ENCODE data around the gene PANK4. TPM values are rescaled to one million over a fixed set of nuclear protein-coding genes. Genes with fewer than 3 reads are reported as not detected.

The PANK4 gene
- total and polyA plus RNA-seq, 2 of the 8 experiments (the other 6 are each of a cell fraction or from before 2014, with no cell fraction given), result 20.1 to 29.7 TPM

DNA sequence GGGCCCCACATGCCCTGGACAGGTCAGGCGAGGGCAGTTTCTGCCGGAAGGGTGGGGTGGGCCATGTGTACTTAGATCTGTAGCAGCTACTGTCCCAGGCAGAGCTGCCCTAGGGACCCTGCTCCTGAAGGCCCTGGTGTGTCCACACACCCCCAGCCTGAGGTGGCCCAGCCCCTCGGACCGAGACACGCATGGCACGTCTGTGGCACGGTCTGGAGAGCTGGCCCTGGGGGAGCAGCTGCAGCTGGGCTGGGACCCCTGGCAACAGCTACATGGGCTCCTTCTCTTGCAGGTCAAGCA lies 24.6 kb downstream of the PANK4 start:
- no peak overlapping the region for H3K14ac ChIP-seq (ENCODE audit: insufficient read length)
- no peak overlapping the region for H3K9ac ChIP-seq (replicated peaks in 1 of 4; ENCODE audit: extremely low read depth in 1 of 4, low read depth in 3 of 4, low read length in 3 of 4)
- no peak overlapping the region for H2BK12ac ChIP-seq (ENCODE audit: low read depth, low read length)
- no peaks in the 10 kb centered on the region for H3K4me1 ChIP-seq (replicated peaks in 1 of 4; ENCODE audit: control insufficient read depth in 3 of 4, insufficient read depth in 4 of 4, low read length in 3 of 4)
- no peak overlapping the region for H3K18ac ChIP-seq (ENCODE audit: extremely low read depth, low read length)
- no peak overlapping the region for H2BK120ac ChIP-seq (replicated peaks; ENCODE audit: low read depth, low read length)
- H3K27me3 ChIP-seq (replicated peaks in 1 of 4; ENCODE audit: control insufficient read depth in 3 of 4, extremely low read depth in 1 of 4, insufficient read depth in 3 of 4, low read length in 3 of 4), result peaks cover 0 to 8% (median 2%) of the 10 kb centered on the region in 4 experiments; a peak in 3 of 7 replicates
- WGBS, 2 experiments (ENCODE audit: extremely low coverage in 1 of 2, insufficient coverage in 1 of 2, insufficient read length in 1 of 2, insufficient replicate concordance in 2 of 2, low coverage in 1 of 2, low lambda C conversion rate in 2 of 2, missing lambda C conversion rate in 1 of 2), result 80% methylated on average over 7 of the region's 7 CpGs; no CpG with 5 or more reads in 1 of the 2 experiments
- ChIA-PET POLR2A (ENCODE audit: partially characterized antibody) (interaction anchor here (1.3 to 2.3 kb wide), 3 partner anchors 10 to 31 kb away, joined by 3 to 6 read pairs (median 5); no protein-coding TSS in a partner anchor), CTCF (ENCODE audit: partially characterized antibody) (interaction anchor here (0.9 to 1.2 kb wide), 3 partner anchors 13 to 99 kb away, joined by 3 to 5 read pairs (median 3); no protein-coding TSS in a partner anchor)
- H3K4me3 ChIP-seq (ENCODE audit: extremely low read depth in 1 of 4, insufficient read depth in 2 of 4, low read depth in 3 of 4, low read length in 4 of 4), result no peak overlapping the region
- no peak overlapping the region for H3K56ac ChIP-seq (replicated peaks; ENCODE audit: insufficient read length, low read depth, low read length)
- H4K20me1 ChIP-seq (replicated peaks in 1 of 2; ENCODE audit: control insufficient read depth in 1 of 2, insufficient read depth in 2 of 2, low read length in 2 of 2), result peaks cover 4 to 12% of the 10 kb centered on the region in 2 experiments
- H3K4ac ChIP-seq (replicated peaks; ENCODE audit: insufficient read length, low read depth, low read length), result no peak overlapping the region
- FAIRE-seq (no peak), DNase-seq (ENCODE audit: low read depth in 1 of 2, low spot score in 2 of 2) (no peak)
- no peak overlapping the region for H3K27ac ChIP-seq (ENCODE audit: low read depth, low read length)
- no peak overlapping the region for H4K91ac ChIP-seq (replicated peaks; ENCODE audit: insufficient read length, low read length)
- no peak overlapping the region for H4K5ac ChIP-seq (ENCODE audit: insufficient read length, low read depth, low read length)
- no peak overlapping the region for H4K8ac ChIP-seq (ENCODE audit: extremely low read depth, insufficient read depth, low read length)
- H3K23ac ChIP-seq (ENCODE audit: insufficient read length), result no peak overlapping the region
- H2BK15ac ChIP-seq (ENCODE audit: low read length), result no peak overlapping the region
- H2BK5ac ChIP-seq (ENCODE audit: low read depth, low read length), result no peak overlapping the region
- H2AK5ac ChIP-seq (ENCODE audit: low read depth, low read length), result no peak overlapping the region
- H3K23me2 ChIP-seq (ENCODE audit: low read depth, low read length), result no peaks in the 10 kb centered on the region
- H3K4me2 ChIP-seq (ENCODE audit: insufficient read depth in 1 of 2, low read depth in 2 of 2, low read length in 2 of 2), result no peak overlapping the region
- H3K36me3 ChIP-seq (ENCODE audit: control insufficient read depth in 2 of 4, insufficient read depth in 4 of 4, low read length in 3 of 4), result no peaks in the 10 kb centered on the region
- no peaks in the 10 kb centered on the region for H3K79me2 ChIP-seq (ENCODE audit: control insufficient read depth in 1 of 2, insufficient read depth in 2 of 2, low read length in 2 of 2)
- H3K79me1 ChIP-seq (ENCODE audit: low read depth, low read length), result no peaks in the 10 kb centered on the region
- no peak overlapping the region for H2BK20ac ChIP-seq (ENCODE audit: low read length)
- no peaks in the 10 kb centered on the region for H3K9me3 ChIP-seq (ENCODE audit: insufficient read depth in 2 of 2, low read depth in 1 of 2, low read length in 1 of 2)
- no peak overlapping the region for H2AFZ ChIP-seq (ENCODE audit: low read length)
- TF ChIP-seq, protein P1, sequence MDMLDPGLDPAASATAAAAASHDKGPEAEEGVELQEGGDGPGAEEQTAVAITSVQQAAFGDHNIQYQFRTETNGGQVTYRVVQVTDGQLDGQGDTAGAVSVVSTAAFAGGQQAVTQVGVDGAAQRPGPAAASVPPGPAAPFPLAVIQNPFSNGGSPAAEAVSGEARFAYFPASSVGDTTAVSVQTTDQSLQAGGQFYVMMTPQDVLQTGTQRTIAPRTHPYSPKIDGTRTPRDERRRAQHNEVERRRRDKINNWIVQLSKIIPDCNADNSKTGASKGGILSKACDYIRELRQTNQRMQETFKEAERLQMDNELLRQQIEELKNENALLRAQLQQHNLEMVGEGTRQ (IDR thresholded peaks at IDR 0.05; ENCODE audit: low read length), result no peak
- TF ChIP-seq RFX5 (IDR thresholded peaks at IDR 0.05; ENCODE audit: borderline replicate concordance, low read depth, low read length), result no peak
- TF ChIP-seq KDM1A (IDR thresholded peaks at IDR 0.05; ENCODE audit: borderline replicate concordance, low read length), result no peak
- TF ChIP-seq HDAC2 (IDR thresholded peaks at IDR 0.05; ENCODE audit: borderline replicate concordance in 1 of 2, low read depth in 2 of 2, low read length in 2 of 2), result no peak
- no peak for TF ChIP-seq CEBPB (IDR thresholded peaks at IDR 0.05; ENCODE audit: low read depth, low read length)
- no peak for TF ChIP-seq CBX8 (IDR thresholded peaks at IDR 0.05; ENCODE audit: borderline replicate concordance, low read depth, low read length)
- no peak for TF ChIP-seq E2F6 (IDR thresholded peaks at IDR 0.05)
- no peak for TF ChIP-seq SIN3A (conservative IDR thresholded peaks at IDR 0.05 in 1 of 2, IDR thresholded peaks at IDR 0.05 in 1 of 2; ENCODE audit: low read depth in 1 of 2, low read length in 2 of 2)
- TF ChIP-seq KDM4A (IDR thresholded peaks at IDR 0.05; ENCODE audit: low read depth, low read length, severe bottlenecking), result no peak
- TF ChIP-seq BRCA1 (IDR thresholded peaks at IDR 0.05; ENCODE audit: low read depth, low read length), result no peak
- no peak for TF ChIP-seq TEAD4 (IDR thresholded peaks at IDR 0.05; ENCODE audit: low read depth, low read length)
- TF ChIP-seq FOSL1 (IDR thresholded peaks at IDR 0.05; ENCODE audit: insufficient read depth, low read depth, low read length), result no peak

Measured in H1 (cell line).